ENCODE measurements around the gene DAPL1. TPM values are rescaled to one million over a fixed set of nuclear protein-coding genes. Genes with fewer than 3 reads are reported as not detected.

Gene DAPL1
- not detected in 5 replicates for total RNA-seq (2022; extraction: Qiagen RNA extraction; ENCODE audit: low read depth)

DNA sequence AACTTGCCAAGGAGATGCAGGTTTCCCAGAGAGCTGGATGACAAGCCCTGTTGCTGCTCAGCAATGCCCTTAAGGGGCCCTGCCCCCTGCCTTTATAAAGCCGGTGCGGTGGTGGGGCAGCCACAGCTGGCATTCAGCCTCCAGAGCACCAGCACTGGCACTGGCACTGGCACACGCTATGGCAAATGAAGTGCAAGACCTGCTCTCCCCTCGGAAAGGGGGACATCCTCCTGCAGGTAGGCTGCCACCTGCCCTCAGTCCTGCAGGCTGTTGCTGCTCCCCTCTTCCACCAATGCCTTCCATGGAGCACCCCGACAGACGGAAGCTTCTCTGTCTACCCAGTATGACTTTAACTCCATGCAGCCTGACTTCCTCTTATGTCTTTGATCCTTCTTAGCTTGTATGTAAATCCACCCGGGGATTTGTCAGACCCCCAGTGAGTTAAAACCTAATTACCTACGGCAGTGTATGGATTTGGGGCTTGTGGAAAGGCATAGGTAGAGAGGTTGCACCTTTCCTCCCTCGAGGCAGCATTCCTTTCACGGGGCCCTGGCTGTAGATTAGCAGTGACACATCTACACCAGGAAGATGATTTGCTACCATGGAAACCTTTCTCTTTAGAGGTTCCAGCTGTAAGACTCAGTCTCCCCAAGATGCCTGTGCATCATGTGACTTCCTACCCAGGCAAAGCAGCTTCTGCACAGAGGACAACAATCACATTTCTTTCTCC is at the start of gene DAPL1:
Gene DAPL1, plus strand, starts transcription at position 123 of the 730 bp plus-strand sequence. Its CDS starts 56 bp downstream, at position 179.

Other genes starting within 250 kb of the DAPL1 start
- 5.4 to 9.4 TPM (median 9.3 TPM) in 5 replicates for gene TANC1, start 173.3 kb downstream of the DAPL1 start, total RNA-seq (2022; extraction: Qiagen RNA extraction; ENCODE audit: low read depth)

All from A549 treated with RU486 at 1 μM for 4 hours (cell line).